NCI-H2107 treated with DMSO at 0.1 percent for 48 hours (cell line): ENCODE results near the gene COL13A1.

ENCODE experiments used
- DNase-seq: peaks from one replicate; lab custom pipeline; 2025; ENCODE audit not compliant: unreplicated experiment; lab: John Stamatoyannopoulos, UW

Gene COL13A1

GRCh38 chr10:69844698-69845097 is 43.0 kb downstream of the COL13A1 start:
- DNase-seq = peak; percentile 19

DNA sequence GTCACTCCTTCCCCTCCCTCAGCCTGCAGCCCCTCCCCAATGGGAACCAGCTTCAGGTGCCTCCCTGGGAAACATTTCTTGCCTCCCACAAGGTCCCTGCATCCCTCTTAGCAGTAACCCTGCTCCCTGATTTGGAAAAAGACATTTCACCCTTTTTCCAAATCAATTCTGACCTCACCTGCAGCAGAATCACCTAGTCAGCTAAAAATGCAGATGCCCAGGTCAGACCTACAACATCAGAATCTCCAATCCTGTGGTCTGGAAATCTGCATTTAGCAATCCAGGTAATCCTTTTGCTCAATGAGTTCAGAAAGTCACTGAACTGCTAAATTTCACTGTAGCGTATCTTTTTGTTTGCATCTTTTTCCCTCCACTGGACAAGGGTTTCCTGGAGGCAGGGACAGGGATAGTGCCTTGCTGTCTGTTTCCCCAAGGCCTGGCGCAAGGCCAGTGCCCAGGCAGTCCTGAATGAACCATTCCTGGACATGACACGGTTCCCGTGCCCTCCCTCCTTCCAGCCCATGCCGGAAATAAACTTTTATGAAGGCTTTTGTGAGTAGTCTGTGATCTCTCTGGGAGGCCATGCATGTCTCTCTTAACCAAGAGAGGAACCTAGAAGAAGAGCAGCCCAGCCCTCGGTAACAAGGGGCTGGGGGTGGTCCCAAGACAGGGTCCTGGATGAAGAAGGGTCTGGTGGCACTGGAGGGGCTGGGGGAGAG is 44.0 kb downstream of the COL13A1 start:
- DNase-seq = peak; percentile 14

- DNase-seq = peak; percentile 15
Observed at GRCh38 chr10:69846293-69846921, 44.7 kb downstream of the COL13A1 start.

DNA sequence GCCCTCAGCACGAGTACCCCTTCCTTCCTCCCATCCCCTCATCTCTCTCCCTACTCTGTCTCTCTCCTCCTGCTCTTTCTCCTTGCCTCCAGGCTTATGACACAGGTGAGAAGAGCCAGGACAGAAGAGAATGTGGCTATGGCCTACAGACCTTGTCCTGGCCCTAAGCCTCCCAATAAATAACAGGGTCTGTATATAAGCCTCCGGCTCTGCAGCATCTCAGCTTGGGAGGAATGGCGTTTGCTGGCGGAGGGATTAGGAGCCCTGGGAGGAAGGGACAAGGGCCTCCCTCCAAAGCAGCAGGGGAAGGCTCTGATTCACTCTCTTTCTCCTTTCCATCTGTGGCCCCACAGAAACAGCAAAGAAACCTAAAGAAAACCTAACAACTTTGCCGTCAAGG is 45.8 kb downstream of the COL13A1 start:
- DNase-seq = no peak

DNA sequence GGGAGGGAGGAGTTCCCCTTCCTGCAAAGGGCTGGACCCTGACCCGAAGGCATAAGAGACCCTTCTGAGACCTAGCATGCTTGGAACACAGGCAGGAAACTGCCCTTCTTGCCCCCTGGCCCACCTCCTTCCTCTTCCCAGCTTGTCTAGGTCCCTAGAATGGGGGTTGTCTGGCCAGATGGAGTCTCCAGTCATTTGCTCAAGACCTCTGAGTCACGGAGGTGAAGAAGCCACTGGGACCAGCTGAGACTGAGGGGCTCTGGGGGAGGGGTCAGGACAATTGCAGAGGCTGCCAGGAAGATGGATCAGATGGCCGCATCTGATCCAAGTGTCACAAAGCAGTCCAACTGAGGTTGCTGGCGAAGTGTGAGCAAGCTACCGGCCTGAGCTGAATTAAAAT is 46.2 kb downstream of the COL13A1 start:
- no peak for DNase-seq

GRCh38 chr10:69848454-69848853 is 46.7 kb downstream of the COL13A1 start:
- DNase-seq = no peak

GRCh38 chr10:69849825-69850224 is 48.1 kb downstream of the COL13A1 start:
- DNase-seq = no peak

GRCh38 chr10:69850440-69850839 is 48.7 kb downstream of the COL13A1 start:
- peak; percentile 13 for DNase-seq

DNA sequence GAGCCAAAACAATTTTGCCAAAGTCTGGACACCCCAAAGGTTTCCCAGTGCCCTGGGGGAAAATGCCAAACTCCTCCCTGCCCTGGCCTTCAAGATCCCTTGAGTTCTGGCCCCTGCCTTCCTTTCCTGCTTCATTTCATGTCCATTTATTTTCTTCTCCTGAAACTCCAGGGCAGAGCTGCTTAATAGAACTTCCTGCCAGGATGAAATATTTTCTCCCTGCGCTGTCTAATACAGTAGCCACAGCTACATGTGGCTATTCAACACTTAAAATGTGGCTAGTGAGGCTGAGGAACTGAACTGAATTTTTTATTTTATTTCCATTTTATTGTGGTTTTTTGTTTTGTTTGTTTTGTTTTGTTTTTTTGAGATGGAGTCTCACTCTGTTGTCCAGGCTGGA is 49.6 kb downstream of the COL13A1 start:
- no peak for DNase-seq

DNA sequence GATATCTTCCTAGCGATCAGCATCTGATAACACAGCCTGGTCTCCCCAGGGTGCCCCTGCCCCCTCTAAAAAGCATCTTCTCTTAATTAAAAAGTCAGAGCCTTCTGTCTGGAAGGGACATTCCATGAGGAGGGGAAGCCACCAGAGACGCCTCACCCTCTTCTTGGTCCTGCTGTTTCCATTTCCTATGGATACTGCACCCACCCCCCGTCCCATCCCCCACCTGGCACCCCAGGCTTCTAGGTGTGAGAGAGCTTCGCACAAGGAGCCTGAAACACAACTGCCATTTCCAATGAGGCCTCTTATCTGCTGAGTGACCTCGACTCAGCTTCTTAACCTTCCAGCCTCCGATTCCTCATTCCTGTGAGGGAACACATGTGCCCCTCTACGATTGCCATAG is 51.4 kb downstream of the COL13A1 start:
- DNase-seq = no peak

DNA sequence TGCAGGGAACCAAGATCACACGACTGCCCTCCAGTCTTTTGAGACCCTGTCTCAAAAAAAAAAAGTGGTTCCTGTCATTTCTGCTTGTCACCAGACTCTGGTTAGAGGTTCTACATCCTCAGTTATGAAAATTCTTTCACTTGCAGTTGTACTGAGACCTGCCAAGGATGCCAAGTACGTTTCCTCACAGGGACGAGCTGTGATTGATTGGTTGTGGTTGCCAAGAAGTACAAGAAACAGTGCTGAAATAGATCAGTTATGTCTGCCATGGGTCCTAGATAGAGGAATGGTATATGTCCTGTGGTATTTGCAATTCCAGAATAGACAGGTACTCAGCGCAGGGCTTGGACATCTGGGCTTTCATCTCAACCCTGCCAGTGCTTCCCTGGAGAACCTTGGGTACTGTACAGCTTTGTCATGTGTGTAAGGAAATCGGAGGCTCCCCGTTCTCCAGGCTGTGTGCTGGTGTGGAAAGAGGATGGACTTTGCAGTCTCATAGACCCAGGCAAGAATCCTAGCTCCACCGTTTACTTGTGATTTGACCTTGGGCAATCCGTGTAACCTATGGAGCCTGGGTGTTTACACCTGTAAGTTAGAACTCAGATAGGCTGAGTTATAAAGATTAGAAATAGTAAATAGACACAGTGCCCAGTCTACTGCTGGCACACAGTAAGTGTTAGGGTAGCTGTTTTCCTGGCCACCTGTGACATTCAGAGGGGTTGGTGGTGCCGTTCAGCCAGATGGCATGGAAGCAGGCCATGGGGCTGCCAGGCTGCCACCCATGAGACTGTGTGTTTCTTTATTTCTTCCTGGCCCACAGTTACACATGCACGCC is 53.0 kb downstream of the COL13A1 start:
- DNase-seq = no peak

DNA sequence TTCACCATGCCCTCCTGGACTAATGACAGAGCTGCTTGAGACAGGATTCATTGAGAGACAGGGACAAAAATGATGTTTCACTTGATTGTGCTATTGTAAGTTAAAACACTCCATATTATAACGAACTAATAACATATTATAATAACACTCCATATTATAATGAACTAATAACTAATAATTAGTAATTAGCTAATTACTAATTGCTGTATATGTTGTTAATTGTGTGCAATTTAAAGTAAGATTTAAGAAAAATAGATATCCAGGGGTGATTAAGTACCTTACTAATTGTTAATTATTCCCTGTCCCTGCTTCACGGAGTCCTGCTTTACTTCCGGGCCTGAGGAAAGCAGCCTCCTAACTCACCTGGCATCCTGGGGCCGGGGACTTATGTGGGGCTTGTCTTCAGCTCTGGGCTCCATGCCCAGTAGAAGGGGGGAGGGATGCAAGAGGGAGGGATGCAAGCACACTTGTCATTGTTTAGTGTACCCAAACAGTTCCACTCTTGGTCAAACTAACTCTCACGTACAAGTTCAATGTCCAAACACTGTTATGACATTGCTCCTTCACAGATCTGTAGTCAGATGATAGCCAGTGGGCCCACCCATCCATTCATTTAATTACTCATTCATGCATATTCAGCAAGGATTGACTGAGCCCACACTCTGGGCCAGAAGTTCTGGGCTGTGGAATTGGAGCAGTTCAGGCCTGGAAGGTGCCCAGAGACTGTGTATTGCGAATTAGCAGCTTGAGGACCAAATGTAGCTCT is 53.8 kb downstream of the COL13A1 start:
- DNase-seq = no peak

GRCh38 chr10:69856601-69857166 is 55.0 kb downstream of the COL13A1 start:
- no peak for DNase-seq

GRCh38 chr10:69858201-69858600 is 56.5 kb downstream of the COL13A1 start:
- DNase-seq = no peak

DNA sequence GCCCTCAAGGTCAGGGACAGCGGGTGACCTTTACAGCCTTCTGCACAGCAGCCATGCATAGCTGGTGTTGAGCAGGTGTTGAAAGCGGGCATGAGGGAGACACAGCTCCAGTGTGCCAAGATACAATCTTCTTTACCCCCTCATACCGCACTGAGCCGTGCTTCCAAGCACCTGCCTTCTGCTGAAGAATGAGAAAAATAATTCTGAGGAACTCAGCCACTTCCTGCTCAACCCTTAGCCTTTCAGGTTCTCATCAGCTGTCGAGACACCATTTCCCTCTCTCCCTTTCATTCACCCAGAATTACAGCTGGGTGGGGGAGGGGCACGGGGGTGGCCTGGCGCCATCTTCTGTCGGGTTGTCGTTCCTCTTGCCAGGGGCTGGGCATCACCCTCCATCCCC is 58.6 kb downstream of the COL13A1 start:
- DNase-seq = no peak

DNA sequence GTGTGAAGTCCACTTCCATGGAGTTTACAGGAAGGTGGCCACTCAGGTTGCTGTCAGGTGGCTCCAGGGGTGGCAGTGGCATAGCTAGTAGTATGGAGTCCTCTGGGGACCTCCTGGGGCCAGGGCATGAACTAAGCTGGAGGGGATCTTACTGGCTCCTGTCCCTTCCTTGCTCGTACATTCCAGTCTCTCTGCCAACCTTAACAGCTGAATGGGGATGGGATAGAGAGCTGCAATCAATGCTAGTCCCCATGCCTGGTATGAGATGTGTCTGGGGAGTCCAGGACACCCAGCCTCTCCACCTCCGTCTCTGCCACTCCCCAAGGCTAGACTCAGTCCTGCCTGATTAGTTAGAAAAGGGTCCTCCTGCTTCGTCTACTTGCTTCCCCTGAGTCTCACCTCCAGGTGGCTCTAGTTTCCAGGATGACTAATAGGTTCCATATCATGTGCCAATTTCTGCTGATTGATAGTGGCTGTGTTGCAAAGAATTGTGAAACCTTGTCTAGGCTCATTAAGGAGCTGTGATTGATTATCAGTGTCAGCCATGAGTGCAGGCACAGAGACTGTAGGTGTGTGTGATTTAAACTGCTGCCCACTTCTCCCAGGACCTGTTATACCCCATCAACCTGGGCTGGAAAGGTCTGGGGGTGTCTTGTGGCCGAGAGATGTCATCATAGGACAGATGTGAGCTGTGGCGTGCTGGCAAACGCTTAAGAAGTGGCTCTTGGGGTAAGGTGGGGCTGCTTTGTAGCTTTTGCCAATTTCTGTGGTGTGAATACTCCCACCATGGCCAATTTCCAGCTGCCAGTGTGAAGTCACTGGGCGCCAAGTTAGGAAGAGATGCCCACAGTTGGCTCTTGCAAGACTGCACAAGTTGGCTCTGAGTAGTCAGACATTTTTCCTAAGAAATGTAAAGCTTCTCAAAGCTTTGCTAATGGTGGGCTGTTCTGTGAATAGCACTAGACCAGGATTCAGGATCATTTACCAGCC is 59.8 kb downstream of the COL13A1 start:
- DNase-seq = no peak

DNA sequence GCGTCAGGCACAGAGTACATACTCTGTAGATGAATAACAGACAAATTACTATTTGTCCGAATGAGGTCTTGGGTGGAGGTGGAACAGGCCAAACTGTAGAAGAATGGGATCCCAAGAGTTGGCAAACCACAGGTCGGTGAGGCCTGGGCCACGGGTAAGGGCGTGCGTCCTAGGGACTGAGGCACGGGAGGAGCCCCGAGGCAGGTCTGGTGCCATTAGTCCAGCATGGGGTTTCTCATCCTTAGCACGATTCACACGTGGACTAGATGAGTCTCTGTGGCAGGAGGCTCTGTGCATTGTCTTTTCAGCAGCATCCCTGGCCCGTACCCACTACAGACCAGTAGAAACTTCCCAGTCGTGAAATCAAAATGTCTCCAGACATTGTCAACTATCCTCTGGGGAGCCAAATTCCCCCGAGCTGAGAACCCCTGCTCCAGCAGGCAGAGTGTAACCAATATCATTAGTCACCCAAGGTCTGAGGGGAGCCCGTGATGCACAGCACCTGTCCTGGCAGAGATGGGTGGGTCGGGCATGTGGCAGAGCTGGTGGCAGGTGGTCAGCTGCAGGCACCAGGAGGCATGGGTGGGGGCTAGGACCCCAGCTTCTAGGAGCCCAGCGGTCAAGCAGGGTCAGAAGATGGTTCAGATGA is 61.3 kb downstream of the COL13A1 start:
- DNase-seq = no peak

DNA sequence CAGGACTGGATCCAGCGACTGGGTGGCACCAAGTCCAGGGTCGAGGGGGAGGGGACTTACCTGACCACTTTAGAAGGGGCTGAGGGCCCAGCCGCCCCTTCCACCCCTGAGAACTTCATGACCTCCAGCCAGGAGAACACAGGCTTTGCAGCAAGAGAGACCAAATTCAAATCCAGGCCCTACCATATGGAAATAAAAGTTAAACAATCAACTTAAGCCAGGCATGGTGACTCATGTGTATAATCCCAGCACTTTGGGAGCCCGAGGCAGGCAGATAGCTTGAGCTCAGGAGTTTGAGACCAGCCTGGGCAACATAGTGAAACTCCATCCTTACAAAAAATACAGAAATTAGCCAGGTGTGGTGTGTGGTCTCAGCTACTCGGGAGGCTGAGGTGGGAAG is 61.9 kb downstream of the COL13A1 start:
- DNase-seq = no peak

DNA sequence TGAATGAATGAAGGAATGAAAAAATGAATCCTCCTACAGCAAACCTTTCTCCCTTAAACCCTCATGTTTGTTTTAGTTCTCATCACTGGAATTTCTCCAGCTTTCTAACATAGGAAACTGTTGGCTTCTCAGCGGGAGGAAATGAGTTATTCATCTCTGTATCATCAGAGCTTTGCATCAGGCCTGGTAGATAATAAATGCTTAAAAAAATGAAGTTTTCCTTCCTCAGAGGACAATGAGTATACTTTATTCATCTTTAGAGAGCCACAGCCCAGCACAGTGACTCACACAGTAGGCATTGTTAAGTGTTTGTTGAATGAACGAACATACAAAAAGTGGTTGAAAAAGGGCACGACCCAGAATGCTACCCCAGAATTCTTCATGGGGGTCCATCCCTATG is 62.6 kb downstream of the COL13A1 start:
- no peak for DNase-seq
